ENCODE data around the gene PKHD1.

GRCh38 chr6:52089758-52090348 lies 2.4 kb upstream of the PKHD1 start:
- no peak for TF ChIP-seq BACH2 (CRISPR knock-in tag; IDR thresholded peaks at IDR 0.05; ENCODE audit: borderline replicate concordance)
- TF ChIP-seq PPARA (CRISPR knock-in tag; IDR thresholded peaks at IDR 0.05; ENCODE audit: borderline replicate concordance): no peak
- TF ChIP-seq ZNF70 (CRISPR knock-in tag; IDR thresholded peaks at IDR 0.05): no peak
- no peak for TF ChIP-seq ARNTL (CRISPR knock-in tag; IDR thresholded peaks at IDR 0.05; ENCODE audit: borderline replicate concordance, low read depth)
- TF ChIP-seq ZFP30 (CRISPR knock-in tag; IDR thresholded peaks at IDR 0.05): no peak
- no peak for TF ChIP-seq PATZ1 (CRISPR knock-in tag; IDR thresholded peaks at IDR 0.05; ENCODE audit: borderline replicate concordance)
- no peak for TF ChIP-seq TCF4 (CRISPR knock-in tag; IDR thresholded peaks at IDR 0.05; ENCODE audit: borderline replicate concordance)
- TF ChIP-seq ESRRG (CRISPR knock-in tag; IDR thresholded peaks at IDR 0.05): no peak
- no peak for TF ChIP-seq CSDC2 (CRISPR knock-in tag; IDR thresholded peaks at IDR 0.05)
- TF ChIP-seq CREB5 (CRISPR knock-in tag; IDR thresholded peaks at IDR 0.05; ENCODE audit: low read depth): no peak
- TF ChIP-seq TOX (CRISPR knock-in tag; IDR thresholded peaks at IDR 0.05; ENCODE audit: borderline replicate concordance): no peak
- TF ChIP-seq ZFP3 (CRISPR knock-in tag; IDR thresholded peaks at IDR 0.05): no peak
- TF ChIP-seq ZNF8 (CRISPR knock-in tag; IDR thresholded peaks at IDR 0.05): no peak
